A673 (cell line): ENCODE measurements around the gene IDH2. TPM values are rescaled to one million over a fixed set of nuclear protein-coding genes. Genes with fewer than 3 reads are reported as not detected.

Experiments
- BruUV-seq: library from RNA; stranded (reverse); fragments of 400-500 nt; replicated peaks from 2 replicates; lab custom pipeline; 2021; lab: Mats Ljungman, UMichigan
- CTCF ChIA-PET: fragments of 300-600 bp; sonication (Branson Sonifier 250); formaldehyde crosslinking; loops from one replicate; lab custom pipeline; 2022; ENCODE audit warnings: antibody characterized with exemption; lab: Charles Lee
- POLR2A ChIA-PET: fragments of 300-600 bp; sonication (Branson Sonifier 250); formaldehyde crosslinking; loops from one replicate; lab custom pipeline; 2022; ENCODE audit warnings: antibody characterized with exemption; ENCODE audit not compliant: low non-redundant PET; lab: Charles Lee
- DNase-seq: peaks from one replicate; pipeline ENCODE4 v3.0.0-alpha.2; 2015; ENCODE audit warnings: low spot score
- H3K27ac ChIP-seq: fragments of 200-600 bp; sonication (generic); 2 replicates; pipeline ENCODE4 v1.5.1; 2016; ENCODE audit warnings: mixed run types, low read depth, mild to moderate bottlenecking, mixed read lengths, antibody characterized with exemption, low read length; ENCODE audit not compliant: poor library complexity, severe bottlenecking
- H3K27me3 ChIP-seq: fragments of 200-600 bp; sonication (generic); replicated peaks from 2 replicates; pipeline ENCODE4 v1.6.1; 2017; ENCODE audit warnings: mixed run types, low read depth, mild to moderate bottlenecking, mixed read lengths, antibody characterized with exemption, low read length; ENCODE audit not compliant: insufficient read depth, poor library complexity
- H3K36me3 ChIP-seq: fragments of 200-600 bp; sonication (generic); 2 replicates; pipeline ENCODE4 v1.6.1; 2016; ENCODE audit warnings: mixed run types, mild to moderate bottlenecking, mixed read lengths, antibody characterized with exemption, low read length; ENCODE audit not compliant: insufficient read depth, poor library complexity, severe bottlenecking
- H3K4me1 ChIP-seq: fragments of 200-600 bp; sonication (generic); 2 replicates; pipeline ENCODE4 v1.6.1; 2017; ENCODE audit warnings: mixed run types, mild to moderate bottlenecking, mixed read lengths, antibody characterized with exemption, low read length; ENCODE audit not compliant: insufficient read depth, poor library complexity, severe bottlenecking
- H3K4me3 ChIP-seq: fragments of 200-600 bp; sonication (generic); 2 replicates; pipeline ENCODE4 v1.5.1; 2016; ENCODE audit warnings: low read depth, mixed run types, mild to moderate bottlenecking, mixed read lengths, low read length; ENCODE audit not compliant: poor library complexity, severe bottlenecking
- H3K9me3 ChIP-seq: fragments of 200-600 bp; sonication (generic); 2 replicates; pipeline ENCODE4 v1.6.1; 2016; ENCODE audit warnings: mixed run types, low read depth, mild to moderate bottlenecking, mixed read lengths, antibody characterized with exemption, low read length; ENCODE audit not compliant: poor library complexity, severe bottlenecking
- CTCF ChIP-seq: fragments of 300-800, 200-600 bp; sonication (generic); conservative IDR thresholded peaks from 2 replicates; pipeline ENCODE4 v1.5.1; 2017; ENCODE audit warnings: low read depth, mild to moderate bottlenecking, antibody characterized with exemption, low read length, moderate library complexity, mixed read lengths
- EZH2 ChIP-seq: fragments of 200-600 bp; sonication (generic); IDR thresholded peaks from 2 replicates; pipeline ENCODE4 v1.6.1; 2017; ENCODE audit warnings: borderline replicate concordance, low read depth, mild to moderate bottlenecking, mixed read lengths, antibody characterized with exemption, low read length; ENCODE audit not compliant: poor library complexity, severe bottlenecking
- intact Hi-C: fragments of 100-400 bp; cut with micrococcal nuclease; formaldehyde crosslinking; loops from one replicate; pipeline ENCODE4 v1.10.0; 2022; ENCODE audit not compliant: unreplicated experiment
- total RNA-seq: library from RNA; stranded (reverse); gene quantifications from 2 replicates; pipeline ENCODE4 v1.2.3, GENCODE V29; 2021

Gene IDH2
- total RNA-seq, 1 experiment from 2014 or later: 99.0 TPM

GRCh38 chr15:90078965-90079364, 23.3 kb downstream of the IDH2 start:
- Histone ChIP-seq H3K4me1 (no peaks in the 10 kb centered on the region), H3K27me3 (no peaks in the 10 kb centered on the region), H3K4me3 (no peak overlapping the region), H3K9me3 (no peaks in the 10 kb centered on the region), H3K27ac (no peak overlapping the region), H3K36me3 (peaks cover 15% of the 10 kb centered on the region)
- no TSS peak for BruUV-seq
- intact Hi-C loops: no loop called here
- DNase-seq: no peak
- CTCF ChIA-PET: no interaction called here
- TF ChIP-seq CTCF (no peak), EZH2 (no peak)
- POLR2A ChIA-PET: no interaction called here

GRCh38 chr15:90076716-90077115, 25.6 kb downstream of the IDH2 start:
- Histone ChIP-seq H3K9me3 (no peaks in the 10 kb centered on the region), H3K36me3 (peaks cover 13% of the 10 kb centered on the region), H3K27ac (no peak overlapping the region), H3K27me3 (no peaks in the 10 kb centered on the region), H3K4me1 (no peaks in the 10 kb centered on the region), H3K4me3 (no peak overlapping the region)
- CTCF ChIA-PET: no interaction called here
- intact Hi-C loops: no loop called here
- no peak for TF ChIP-seq CTCF
- no peak for TF ChIP-seq EZH2
- DNase-seq: no peak
- POLR2A ChIA-PET: no interaction called here
- BruUV-seq: no TSS peak

GRCh38 chr15:90075420-90076289, 26.6 kb downstream of the IDH2 start:
- DNase-seq: no peak
- BruUV-seq: no TSS peak
- POLR2A ChIA-PET: no interaction called here

More at GRCh38 chr15:90075420-90076289, 26.6 kb downstream of the IDH2 start:
- H3K9me3 ChIP-seq: no peaks in the 10 kb centered on the region
- H3K4me3 ChIP-seq: no peak overlapping the region
- intact Hi-C loops: no loop called here
- CTCF ChIA-PET: no interaction called here
- no peaks in the 10 kb centered on the region for H3K27me3 ChIP-seq
- TF ChIP-seq CTCF (no peak), EZH2 (no peak)
- no peak overlapping the region for H3K27ac ChIP-seq
- H3K36me3 ChIP-seq: peaks cover 13% of the 10 kb centered on the region
- H3K4me1 ChIP-seq: no peaks in the 10 kb centered on the region
